NOMO-1 treated with dmso at 0.1 percent for 144 hours (cell line): ENCODE results near the gene VEGFD.

ENCODE experiments used
- DNase-seq: peaks from one replicate; lab custom pipeline; 2025; ENCODE audit not compliant: unreplicated experiment; lab: John Stamatoyannopoulos, UW

The VEGFD gene, protein sequence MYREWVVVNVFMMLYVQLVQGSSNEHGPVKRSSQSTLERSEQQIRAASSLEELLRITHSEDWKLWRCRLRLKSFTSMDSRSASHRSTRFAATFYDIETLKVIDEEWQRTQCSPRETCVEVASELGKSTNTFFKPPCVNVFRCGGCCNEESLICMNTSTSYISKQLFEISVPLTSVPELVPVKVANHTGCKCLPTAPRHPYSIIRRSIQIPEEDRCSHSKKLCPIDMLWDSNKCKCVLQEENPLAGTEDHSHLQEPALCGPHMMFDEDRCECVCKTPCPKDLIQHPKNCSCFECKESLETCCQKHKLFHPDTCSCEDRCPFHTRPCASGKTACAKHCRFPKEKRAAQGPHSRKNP

DNA sequence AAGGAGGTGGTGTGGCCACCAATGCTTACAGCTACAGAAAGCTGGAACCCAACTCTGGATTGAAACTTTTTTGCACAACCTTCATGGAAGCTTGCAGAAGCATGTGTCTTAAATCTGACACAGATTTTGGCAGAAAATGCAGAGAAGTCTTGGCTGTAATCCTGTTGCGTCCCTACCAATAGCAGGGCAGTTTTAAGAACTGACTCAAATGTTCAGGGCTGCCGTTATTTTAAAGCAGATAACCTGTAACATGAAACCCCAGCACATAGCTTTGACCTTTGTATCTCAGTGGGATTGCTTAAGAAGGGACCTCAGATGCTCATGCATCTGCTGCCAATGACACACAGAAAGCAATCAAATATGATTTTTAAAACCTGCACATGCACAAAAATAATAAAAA, at the start of gene VEGFD:
Gene VEGFD (minus strand): TSS at position 110 of the 400 bp plus-strand sequence. CDS start 467 bp downstream, outside the sequence.
- no peak for DNase-seq

- DNase-seq: no peak
These were observed 46.4 kb upstream of the VEGFD start for GRCh38 chrX:15430584-15430983.

- no peak for DNase-seq
These were observed 45.9 kb upstream of the VEGFD start for GRCh38 chrX:15430076-15430475.

- DNase-seq: no peak
These were observed 40.8 kb upstream of the VEGFD start for GRCh38 chrX:15425024-15425423.

- no peak for DNase-seq
These were observed 34.5 kb upstream of the VEGFD start for GRCh38 chrX:15418707-15419181.

- no peak for DNase-seq
These were observed 34.0 kb upstream of the VEGFD start for GRCh38 chrX:15418041-15418706.

DNA sequence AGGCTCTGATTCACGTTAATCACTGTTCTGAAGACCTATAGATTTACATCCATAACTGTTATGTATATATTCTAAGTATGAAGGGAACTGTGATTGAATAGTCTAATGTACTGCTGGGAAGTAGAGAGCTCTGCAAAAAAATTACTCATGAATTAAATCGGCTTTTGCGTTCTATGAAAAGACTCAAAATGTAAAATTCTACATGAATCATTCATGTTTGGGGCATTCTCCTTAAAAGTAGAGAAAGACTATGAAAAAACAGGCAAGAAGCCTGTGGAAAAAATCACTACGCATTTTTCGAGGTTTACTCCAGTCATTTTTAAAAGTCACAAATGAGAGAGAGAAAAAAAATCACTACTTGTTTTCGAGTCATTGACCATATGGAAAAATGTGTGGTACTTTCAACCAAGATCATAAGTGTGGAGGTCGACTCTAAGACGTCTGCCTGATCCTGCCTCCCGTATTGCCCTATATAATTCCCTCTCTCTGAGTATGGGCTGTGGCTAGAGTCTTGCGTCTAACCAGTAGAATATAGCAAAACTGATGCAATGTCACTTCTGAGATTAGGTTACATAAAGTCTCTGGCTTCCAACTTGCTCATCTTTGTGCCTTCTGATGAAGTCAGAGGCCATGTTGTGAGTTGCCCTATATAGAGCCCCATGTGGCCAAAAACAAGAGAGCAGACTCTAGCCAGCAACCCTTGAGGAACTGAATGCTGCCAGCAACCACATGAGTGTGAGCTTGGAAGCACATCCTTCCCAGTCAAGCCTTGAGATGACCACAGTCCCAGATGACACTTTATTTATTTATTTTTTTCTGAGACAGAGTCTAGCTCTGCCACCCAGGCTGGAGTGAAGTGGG, 32.1 kb upstream of the VEGFD start:
- no peak for DNase-seq

- no peak for DNase-seq
These were observed 28.9 kb upstream of the VEGFD start for GRCh38 chrX:15413101-15413500.

DNA sequence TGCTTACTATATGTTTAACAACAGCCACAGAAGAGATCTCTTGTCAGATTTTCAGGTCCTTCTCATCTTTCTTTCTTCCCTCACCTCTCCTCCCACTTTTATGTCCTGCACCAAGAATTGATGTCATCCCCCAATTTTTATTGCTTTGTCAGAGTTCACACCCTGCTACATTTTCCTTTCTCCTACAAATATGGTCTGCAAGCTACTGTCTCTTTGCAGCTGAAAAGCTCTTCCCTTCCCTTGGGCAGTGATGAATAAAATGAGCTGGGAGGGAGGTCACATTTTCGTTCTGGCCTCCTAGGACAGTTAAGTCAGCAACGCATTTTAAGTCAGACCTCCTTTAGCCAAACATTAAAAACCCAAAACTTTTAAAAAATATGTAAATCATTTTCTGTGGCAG, 26.7 kb upstream of the VEGFD start:
- DNase-seq: no peak

DNA sequence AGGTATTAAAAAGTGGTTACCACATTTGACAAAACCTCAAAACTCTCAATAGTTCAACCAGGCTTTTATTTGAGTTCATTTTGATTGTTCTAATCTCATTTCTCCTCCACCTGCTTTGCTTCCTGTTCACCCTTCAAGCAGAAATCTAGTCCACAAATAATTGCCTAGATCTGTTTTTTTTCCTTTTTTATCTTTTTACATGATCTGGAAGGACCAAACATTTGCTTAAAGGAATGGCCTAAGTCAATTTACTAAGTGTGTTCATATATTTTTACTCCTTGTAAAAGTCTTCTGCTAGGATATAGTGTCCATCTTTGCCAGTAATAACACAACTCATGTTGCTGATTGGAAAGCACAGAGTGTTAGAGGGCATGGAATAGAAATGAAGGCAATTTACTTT, 26.2 kb upstream of the VEGFD start:
- DNase-seq: no peak

DNA sequence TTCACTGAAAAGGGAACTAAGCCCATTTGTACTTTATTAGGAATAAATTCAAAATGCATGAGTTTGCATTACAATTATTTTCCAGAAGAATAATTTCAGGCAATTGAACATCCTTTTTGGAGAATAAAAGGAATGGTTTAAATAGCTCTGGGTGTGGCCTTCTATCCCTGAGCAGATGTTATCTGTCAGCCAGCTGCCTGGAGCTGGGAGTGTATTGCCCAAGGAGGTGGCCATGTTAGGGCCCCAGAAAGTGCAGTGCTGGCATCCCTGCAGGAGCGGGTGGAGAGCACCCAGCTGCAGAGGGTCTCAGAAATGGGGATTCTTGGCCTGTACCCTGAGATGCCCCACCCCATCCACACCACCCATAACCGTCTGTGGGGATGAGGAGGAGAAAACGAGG, 21.6 kb upstream of the VEGFD start:
- no peak for DNase-seq

DNA sequence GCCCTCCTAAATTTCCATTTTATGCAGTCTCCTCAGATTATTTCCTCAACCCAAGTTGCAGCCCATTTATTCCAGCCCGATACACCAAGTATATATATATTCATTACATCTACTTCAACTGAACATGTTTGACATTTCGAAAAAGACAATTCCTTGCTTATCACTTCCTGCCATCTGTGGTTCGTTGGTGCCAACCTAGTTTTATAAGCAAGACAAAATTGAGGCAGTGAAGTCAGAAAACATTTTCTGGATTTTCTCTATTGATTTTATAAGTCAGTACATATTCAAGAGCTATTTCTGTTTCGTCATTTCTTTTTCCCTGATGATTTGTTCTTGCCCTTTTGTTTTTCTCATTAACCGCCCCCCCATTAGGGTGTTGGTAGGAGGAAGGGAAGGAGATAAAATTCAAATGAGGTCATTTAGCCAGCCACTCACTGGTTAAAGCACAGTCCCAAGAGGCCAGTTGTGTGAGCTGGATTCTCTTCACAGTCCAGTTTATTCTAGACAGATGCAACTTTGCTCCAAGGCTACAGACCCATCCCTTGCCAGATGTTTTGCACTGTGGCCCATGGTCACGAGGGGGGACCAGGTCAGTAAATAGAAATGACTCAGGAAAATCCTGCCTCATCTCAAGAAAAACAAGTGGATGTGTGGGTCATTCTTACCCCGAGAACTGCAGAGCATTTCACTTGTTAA, 20.3 kb upstream of the VEGFD start:
- no peak for DNase-seq

GRCh38 chrX:15401378-15401777, 17.2 kb upstream of the VEGFD start:
- DNase-seq: no peak

- DNase-seq: no peak
These were observed 15.8 kb upstream of the VEGFD start for GRCh38 chrX:15399962-15400391.

GRCh38 chrX:15398874-15399273, 14.7 kb upstream of the VEGFD start:
- no peak for DNase-seq

DNA sequence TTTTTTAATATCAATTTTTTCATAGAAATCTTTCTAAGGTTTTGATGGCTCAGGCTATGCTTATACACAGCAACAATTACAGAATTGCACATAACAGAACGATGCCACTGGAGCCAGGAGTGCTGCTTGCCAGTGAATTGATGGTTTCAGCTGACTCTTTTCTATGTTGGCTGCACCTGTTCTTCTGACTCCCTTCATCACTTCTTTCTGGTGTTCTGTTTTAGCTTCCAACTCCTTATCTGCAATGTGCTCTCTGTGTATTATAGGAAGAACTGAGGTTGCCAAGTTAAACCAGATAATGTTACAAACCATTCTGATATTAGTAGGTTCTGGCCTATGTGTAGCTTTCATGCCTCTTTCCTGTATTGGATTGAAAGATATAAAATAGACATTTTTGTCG, 11.6 kb upstream of the VEGFD start:
- no peak for DNase-seq

DNA sequence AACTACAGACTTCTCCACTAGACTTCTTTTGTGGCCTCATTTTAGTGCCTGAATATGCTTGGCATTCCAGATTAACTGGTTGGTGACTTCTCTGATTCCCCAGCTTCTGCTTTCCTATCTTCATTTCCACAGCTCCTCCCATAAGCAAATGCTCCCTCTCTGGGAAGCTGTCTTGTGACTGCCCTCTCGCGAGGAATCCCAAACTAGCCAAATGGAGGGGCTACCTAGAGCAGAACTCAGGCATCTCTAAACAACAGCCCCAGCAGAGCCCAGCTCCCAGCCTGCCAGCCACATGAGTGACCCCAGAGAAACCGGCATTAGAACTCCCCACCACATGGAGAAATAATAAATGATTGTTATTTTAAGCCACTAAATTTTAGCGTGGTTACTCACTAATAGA, 7.6 kb upstream of the VEGFD start:
- no peak for DNase-seq

- no peak for DNase-seq
These were observed 1.4 kb downstream of the VEGFD start for GRCh38 chrX:15382813-15383212.

GRCh38 chrX:15376956-15377355, 7.3 kb downstream of the VEGFD start:
- DNase-seq: no peak

GRCh38 chrX:15373976-15374375, 10.2 kb downstream of the VEGFD start:
- no peak for DNase-seq
